Hypothalamus (tissue), 51 donors: ENCODE results near the gene PIGQ.

ENCODE experiments used
- DNase-seq, 51 donors: peaks; one replicate each; lab custom pipeline; 2025; lab: John Stamatoyannopoulos, UW

The PIGQ gene

DNA sequence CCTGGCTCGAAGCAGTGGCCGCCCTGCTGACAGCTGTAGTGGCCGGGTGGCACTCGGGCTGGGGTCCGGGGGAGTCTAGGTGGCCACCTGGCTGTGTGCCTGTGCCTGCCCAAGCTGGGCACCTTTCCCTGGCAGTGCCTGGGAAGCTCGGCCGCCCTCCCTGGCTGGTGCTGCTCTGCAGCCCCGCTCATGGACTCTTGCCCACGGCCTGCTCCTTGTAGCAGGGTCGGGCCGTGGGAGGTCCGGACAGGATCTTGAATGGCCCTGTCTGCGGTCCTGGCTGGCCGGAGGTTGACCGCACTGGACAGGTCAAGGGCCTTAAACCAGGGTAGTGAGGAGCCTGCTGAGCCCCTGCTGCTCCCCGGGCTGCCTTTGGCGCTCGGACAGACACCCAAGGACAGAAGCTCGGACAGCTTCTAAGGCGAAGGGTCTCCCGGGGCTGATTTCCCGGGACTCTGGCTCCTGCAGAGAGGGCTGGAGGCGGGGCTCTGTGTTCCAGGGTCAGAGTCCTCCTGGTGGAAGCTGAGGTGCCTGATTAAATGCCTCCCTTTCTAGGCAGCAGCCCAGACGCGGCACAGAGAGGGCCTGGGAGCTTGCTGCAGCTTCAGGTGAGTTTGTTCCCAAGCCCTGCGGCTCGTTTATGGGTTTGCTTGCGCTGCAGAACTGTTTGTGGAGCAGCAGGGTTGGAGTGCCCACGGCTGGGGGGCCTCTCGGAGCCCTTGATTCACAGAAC, 36.2 kb upstream of the PIGQ start:
- peak in 3 of 51 donors; percentile 17 to 38 (median 35) for DNase-seq

- DNase-seq: no peak
Measured at GRCh38 chr16:534135-534534, 35.6 kb upstream of the PIGQ start.

DNA sequence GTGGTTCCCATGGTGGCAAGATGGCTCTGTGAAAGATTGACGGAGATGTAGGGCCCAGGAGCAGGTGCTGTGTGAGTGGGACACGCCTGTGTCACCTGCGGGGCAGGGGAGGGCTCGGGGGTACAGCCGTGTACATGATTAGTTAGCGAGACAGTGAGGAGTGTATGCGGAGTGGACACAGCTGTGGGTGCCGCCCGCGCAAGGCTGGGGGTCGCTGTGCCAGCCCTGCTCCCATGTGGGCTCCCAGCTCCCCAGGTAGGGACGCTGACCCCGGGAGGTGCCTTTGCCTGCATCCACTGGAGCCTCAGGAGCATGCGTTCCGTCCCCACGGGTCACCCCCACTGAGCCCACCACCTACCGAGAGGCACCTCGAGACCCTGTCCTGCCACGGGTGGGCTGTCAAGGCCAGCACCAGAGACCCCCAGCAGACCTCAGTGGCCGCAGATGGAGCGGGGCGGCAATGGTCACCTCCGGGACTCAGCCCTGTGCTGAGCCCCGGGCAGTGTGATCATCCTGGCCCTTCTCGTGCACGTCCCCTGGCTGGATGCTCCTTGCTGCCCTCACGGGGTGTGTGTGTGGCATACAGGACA, 34.8 kb upstream of the PIGQ start:
- DNase-seq: no peak

DNA sequence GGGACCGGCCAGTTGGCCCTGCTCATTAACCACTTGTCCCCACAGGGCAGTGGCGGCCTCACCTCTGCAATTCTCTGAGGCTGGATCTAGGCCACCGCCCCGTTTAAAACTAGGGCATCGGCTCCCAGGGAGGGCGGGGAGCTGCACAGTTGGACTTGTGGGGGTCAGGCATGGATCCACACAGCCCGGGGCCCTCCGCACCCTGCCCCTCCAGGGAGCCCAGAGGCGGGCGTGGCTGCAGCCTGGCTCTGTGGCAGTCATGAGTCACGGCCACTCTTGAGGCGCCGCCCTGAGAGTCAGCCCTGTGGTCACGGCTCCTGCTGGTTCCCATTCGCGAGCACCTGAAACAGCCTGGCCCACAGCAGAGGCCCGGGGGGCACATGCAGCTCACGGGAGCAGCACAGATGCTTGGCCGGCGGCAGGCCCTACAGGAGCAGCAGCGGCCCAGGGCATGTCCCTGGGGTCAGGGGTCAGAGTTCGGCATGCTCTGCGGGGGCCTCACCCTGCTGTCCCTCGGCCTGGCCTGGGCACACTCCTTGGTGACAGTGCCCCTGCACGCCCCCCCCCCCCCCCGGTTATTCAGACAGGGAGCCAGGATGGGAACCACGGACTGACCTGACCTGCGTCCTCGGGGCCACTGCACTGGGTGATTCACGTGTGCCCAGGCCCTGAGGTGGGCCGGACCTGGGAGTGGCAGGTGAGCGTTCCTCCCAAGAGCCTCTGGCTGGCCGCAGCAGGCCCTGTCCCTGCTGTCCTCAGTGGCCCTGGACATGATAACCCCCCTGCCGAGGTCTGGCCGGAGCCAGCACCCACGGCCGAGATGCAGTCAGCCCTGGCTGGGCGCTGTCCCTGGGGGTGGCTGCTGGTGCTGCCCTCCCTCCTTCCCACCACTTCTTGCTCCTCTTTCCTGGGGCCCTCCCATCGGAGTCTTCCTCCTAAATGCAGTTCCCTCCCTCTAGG, 34.0 kb upstream of the PIGQ start:
- no peak for DNase-seq

DNA sequence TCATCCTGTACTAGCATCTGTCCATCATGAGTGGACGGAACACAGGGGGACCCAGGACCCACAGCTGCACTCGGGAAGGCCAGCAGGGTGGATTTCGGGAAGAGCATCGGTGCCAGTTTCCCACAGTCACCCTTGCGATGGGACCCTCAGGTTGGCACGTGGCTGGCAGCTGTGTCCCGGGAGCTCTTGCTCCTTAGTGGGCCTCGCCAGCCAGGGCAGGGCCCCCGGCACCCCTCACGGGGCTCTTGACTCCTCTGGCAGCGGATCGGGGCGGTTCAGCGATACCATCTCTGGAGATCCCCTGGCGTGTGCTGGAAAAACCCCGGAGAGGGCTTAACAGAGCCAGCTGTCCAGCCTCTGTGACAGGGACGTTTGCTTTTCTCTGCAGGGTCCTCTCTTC, 33.0 kb upstream of the PIGQ start:
- no peak for DNase-seq

- no peak for DNase-seq
Measured at GRCh38 chr16:537415-538335, 32.1 kb upstream of the PIGQ start.

GRCh38 chr16:539901-540530, 29.8 kb upstream of the PIGQ start:
- no peak for DNase-seq

DNA sequence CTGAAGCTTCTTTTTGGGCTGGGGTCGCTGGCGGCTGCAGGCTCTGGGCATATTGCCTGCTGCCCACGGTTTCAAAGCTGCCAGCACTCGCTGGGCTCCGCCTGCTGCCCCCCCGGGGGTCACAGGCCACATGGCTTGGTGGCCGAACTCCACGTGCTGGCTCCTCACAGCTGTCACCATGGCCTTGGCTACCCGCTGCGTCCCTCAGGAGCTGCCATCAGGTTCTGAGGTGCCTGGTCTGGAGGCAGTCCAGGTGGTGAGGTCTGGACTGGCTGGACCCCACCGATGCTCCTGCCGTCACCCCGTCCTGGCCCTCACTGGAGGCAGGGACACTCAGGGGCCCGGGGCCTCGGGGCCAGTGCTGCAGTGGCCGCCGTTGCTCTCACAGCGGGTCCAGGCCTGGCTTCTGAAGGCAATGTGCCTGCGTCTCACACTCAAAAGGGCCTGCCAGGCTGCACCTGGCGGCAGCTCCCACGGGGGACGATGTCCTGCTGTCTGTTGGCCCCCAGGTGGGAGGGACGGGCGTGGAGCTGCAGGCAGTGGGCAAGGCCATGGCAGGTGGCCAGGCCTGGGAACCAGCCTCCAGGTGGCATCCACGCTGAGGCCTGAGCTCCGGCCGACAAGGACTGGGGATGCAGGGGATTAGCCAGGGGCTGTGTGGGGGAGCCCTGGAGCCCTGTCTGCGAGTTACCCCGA, 29.0 kb upstream of the PIGQ start:
- no peak for DNase-seq

DNA sequence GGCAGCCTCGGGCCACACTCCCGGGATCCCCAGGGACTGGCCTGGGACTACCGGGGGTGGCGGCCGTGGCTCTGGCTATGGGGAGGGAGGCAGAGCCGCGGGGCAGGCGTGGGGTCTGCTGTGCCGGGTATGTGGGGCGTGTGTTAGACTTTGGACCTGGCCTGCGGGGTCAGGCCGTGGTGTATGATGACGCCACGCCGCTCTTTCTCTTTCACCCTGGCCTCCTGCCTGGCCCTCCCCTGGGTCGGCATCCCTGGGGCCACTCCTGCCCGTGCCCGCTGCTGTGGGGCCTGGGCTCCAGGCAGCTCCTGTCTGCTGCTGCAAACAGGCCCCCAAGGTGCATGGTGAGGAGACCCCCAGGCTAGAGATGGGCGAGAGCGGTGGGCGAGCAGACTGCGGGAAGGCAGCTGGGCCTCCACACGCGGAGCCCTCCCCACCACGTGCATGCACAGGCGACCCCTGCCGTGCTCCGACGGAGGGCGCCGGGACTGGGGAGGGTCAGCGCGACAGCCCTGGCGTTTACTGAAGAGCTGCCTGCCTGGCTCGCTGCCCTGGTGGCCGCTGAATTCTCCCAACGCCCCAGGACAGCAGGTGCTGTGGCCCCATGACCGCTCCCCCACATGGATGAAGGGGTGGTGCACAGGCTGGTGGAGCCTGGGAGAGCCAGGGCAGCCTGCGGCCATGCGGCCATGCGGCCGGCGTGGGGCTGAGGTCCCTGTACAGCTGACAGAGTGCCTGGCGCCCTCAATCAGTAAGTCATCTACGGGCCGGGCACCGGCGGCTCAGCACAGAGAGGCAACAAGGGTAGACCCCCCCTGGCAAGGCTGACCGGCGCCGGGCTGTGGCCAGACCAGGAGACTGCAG, 26.2 kb upstream of the PIGQ start:
- DNase-seq: no peak

DNA sequence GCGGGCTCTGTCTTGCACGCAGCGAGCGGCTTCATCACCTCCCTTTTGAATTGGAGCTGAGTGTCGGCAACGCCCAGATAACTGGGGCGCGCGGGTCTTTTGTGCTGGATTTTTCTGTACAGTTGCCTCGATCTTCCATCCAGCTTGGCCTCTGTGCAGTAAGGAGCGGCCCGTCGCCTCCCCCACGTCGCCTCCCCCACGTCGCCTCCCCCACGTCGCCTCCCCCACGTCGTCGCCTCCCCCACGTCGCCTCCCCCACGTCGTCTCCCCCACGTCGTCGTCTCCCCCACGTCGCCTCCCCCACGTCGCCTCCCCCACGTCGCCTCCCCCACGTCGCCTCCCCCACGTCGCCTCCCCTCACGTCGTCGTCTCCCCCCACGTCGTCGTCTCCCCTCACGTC, 25.3 kb upstream of the PIGQ start:
- DNase-seq: no peak

DNA sequence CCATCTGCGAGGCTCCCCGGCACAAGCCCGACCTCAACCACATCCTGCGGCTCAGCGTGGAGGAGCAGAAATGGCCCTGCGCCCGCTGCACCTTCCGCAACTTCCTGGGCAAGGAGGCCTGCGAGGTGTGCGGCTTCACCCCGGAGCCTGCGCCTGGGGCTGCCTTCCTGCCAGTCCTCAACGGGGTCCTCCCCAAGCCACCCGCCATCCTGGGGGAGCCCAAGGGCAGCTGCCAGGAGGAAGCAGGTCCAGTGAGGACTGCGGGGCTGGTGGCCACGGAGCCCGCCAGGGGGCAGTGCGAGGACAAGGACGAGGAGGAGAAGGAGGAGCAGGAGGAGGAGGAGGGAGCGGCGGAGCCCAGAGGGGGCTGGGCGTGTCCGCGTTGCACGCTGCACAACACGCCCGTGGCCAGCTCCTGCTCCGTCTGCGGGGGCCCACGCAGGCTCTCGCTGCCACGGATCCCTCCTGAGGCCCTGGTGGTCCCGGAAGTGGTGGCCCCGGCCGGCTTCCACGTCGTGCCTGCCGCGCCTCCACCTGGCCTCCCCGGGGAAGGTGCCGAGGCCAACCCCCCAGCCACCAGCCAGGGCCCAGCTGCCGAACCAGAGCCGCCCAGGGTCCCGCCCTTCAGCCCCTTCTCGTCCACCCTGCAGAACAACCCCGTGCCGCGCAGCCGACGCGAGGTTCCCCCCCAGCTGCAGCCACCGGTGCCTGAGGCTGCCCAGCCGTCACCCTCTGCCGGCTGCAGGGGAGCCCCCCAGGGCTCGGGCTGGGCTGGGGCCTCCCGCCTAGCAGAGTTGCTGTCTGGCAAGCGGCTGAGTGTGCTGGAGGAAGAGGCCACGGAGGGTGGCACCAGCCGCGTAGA, 22.6 kb upstream of the PIGQ start:
- peak in 13 of 51 donors; percentile 8 to 50 (median 20) for DNase-seq

DNA sequence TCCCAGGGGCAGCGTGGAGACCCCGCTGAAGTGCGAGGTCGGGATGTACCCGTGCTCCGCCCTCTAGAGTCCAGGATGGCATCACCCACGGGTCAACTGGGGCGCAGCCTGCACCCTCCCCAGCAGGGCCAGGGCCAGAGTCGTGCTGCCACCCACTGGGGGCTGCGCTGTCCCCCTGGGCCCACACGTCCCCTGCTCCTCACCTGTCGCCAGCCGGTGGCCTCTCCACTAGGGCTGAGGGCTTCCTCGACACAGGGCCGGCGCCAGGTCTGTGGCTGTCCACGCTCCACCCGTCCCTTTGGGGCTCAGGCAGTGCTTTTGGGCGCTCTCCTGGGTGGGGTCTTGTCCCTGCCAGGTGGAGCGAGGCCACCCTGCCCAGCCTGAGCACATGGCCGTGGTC, 21.2 kb upstream of the PIGQ start:
- DNase-seq: no peak

DNA sequence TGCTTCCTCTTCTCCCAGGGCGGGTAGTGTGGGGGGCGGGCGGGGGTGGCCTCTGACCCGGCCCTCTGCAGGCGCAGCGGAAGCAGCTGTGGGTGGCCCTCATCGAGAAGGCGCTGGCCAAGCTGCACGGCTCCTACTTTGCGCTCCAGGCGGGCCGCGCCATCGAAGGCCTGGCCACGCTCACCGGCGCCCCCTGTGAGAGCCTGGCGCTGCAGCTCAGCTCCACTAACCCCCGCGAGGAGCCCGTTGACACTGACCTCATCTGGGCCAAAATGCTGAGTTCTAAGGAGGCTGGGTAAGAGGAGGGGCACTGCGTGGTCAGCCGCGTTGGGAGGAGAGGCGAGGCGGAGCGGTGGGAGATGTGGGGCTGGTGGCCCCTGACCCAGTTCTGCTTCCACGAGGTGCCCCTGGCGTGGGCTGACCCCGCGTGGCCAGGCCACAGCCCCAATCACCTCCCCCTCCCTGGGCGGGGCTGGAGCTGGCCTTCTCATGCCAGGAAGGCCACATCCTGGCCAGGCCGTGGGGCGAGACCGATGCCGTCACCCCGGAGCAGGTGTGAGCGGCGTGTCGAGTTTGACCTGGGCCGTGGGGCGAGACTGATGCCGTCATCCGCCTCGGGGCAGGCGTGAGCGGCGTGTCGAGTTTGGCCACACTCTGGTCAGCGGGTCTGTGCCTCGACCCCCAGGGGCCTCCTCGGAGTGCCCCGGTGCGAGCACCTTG, 20.1 kb upstream of the PIGQ start:
- DNase-seq: no peak

DNA sequence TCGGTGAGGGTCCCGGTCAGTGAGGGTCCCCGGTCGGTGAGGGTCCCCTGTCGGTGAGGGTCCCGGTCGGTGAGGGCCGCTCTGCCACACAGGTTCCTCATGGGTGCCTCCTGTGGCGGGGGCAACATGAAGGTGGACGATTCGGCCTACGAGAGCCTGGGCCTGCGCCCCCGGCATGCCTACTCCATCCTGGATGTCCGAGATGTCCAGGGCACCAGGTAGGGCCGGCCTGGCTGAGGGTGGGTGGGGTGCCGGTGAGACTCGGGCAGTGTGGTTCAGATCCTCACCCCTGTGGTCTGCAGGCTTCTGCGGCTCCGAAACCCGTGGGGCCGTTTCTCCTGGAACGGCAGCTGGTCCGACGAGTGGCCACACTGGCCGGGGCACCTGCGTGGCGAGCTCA, 18.6 kb upstream of the PIGQ start:
- no peak for DNase-seq

DNA sequence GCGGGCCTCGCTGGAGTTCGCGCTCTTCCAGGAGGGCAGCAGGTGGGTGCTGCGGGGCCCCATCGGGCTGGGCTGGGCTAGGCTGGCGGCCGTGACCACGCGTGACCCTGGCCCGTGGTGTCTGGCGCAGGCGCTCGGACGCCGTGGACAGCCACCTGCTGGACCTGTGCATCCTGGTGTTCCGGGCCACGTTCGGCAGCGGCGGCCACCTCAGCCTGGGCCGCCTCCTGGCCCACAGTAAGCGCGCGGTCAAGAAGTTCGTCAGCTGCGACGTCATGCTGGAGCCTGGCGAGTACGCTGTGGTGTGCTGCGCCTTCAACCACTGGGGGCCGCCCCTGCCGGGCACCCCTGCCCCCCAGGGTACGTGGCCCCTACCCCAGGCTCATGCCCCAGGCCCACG, 17.6 kb upstream of the PIGQ start:
- DNase-seq: no peak

GRCh38 chr16:553601-554296, 16.0 kb upstream of the PIGQ start:
- DNase-seq: no peak
